IMR-90 (cell line): ENCODE measurements around the gene FAM131C. TPM values are rescaled to one million over a fixed set of nuclear protein-coding genes. Genes with fewer than 3 reads are reported as not detected.

Experiments
- ATAC-seq: fragments of 200-7000 bp; cut with Tn5 transposase; 2 replicates; pipeline ENCODE4 v1.9.1; 2020; ENCODE audit warnings: low read depth, mild to moderate bottlenecking, moderate library complexity
- BruUV-seq: library from RNA; stranded (reverse); fragments of 400-500 nt; replicated peaks from 2 replicates; lab custom pipeline; 2021; lab: Mats Ljungman, UMichigan
- CTCF ChIA-PET: fragments of 300-600 bp; formaldehyde crosslinking; extraction: SDS; loops from one replicate; lab custom pipeline; 2021; ENCODE audit warnings: antibody characterized with exemption; lab: Yijun Ruan, JAX
- POLR2A ChIA-PET: fragments of 300-600 bp; sonication (Branson Sonifier 250); formaldehyde crosslinking; loops from one replicate; lab custom pipeline; 2022; ENCODE audit warnings: antibody characterized with exemption; ENCODE audit not compliant: unreplicated experiment; lab: Charles Lee
- DNase-seq: peaks from one replicate; pipeline ENCODE4 v3.0.0; 2013
- H2AFZ ChIP-seq: replicated peaks from 2 replicates; pipeline ENCODE3; 2013; ENCODE audit warnings: low read length, mild to moderate bottlenecking; ENCODE audit not compliant: poor library complexity
- H2AK5ac ChIP-seq: 2 replicates; pipeline ENCODE4 v1.6.1; 2013; ENCODE audit warnings: low read depth, low read length, inconsistent platforms
- H2AK9ac ChIP-seq: replicated peaks from 2 replicates; pipeline ENCODE3; 2013; ENCODE audit warnings: mild to moderate bottlenecking, low read depth, low read length, moderate library complexity; ENCODE audit not compliant: poor library complexity
- H2BK120ac ChIP-seq: 2 replicates; pipeline ENCODE4 v1.6.1; 2013; ENCODE audit warnings: low read depth, low read length, inconsistent platforms
- H2BK15ac ChIP-seq: 3 replicates; pipeline ENCODE4 v1.6.1; 2013; ENCODE audit warnings: low read depth, low read length, inconsistent platforms
- H2BK20ac ChIP-seq: 2 replicates; pipeline ENCODE4 v1.6.1; 2013; ENCODE audit warnings: low read depth, mild to moderate bottlenecking, inconsistent platforms, low read length, moderate library complexity
- H2BK5ac ChIP-seq: 2 replicates; pipeline ENCODE4 v1.6.1; 2013; ENCODE audit warnings: mild to moderate bottlenecking, low read depth, low read length, inconsistent platforms; ENCODE audit not compliant: poor library complexity, severe bottlenecking
- H3K14ac ChIP-seq: replicated peaks from 2 replicates; pipeline ENCODE4 v1.6.1; 2013; ENCODE audit warnings: low read depth, low read length, inconsistent platforms
- H3K18ac ChIP-seq: 2 replicates; pipeline ENCODE4 v1.6.1; 2013; ENCODE audit warnings: low read depth, low read length, control low read depth
- H3K23ac ChIP-seq: 2 replicates; pipeline ENCODE4 v1.6.1; 2013; ENCODE audit warnings: low read depth, low read length, inconsistent platforms
- H3K27ac ChIP-seq: 2 replicates; pipeline ENCODE4 v1.5.1; 2013; ENCODE audit warnings: mild to moderate bottlenecking, control low read depth, low read length; ENCODE audit not compliant: insufficient read depth
- H3K27me3 ChIP-seq: 2 replicates; pipeline ENCODE4 v1.6.1; 2013; ENCODE audit warnings: low read length; ENCODE audit not compliant: control insufficient read depth, insufficient read depth
- H3K36me3 ChIP-seq: 2 replicates; pipeline ENCODE4 v1.6.1; 2013; ENCODE audit warnings: low read length, mixed read lengths; ENCODE audit not compliant: control insufficient read depth, insufficient read depth
- H3K4ac ChIP-seq: 2 replicates; pipeline ENCODE4 v1.6.1; 2013; ENCODE audit warnings: low read depth, low read length, inconsistent platforms
- H3K4me1 ChIP-seq: 2 replicates; pipeline ENCODE4 v1.6.1; 2013; ENCODE audit warnings: low read length, mixed read lengths; ENCODE audit not compliant: control insufficient read depth, insufficient read depth
- H3K4me2 ChIP-seq: 2 replicates; pipeline ENCODE4 v1.6.1; 2013; ENCODE audit warnings: low read depth, mild to moderate bottlenecking, control low read depth, low read length, moderate library complexity
- H3K4me3 ChIP-seq: 2 replicates; pipeline ENCODE4 v1.5.1; 2013; ENCODE audit warnings: low read depth, mild to moderate bottlenecking, control low read depth, low read length, moderate library complexity; ENCODE audit not compliant: insufficient read depth
- H3K56ac ChIP-seq: 2 replicates; pipeline ENCODE4 v1.6.1; 2013; ENCODE audit warnings: low read length, inconsistent platforms; ENCODE audit not compliant: insufficient read depth; ENCODE audit errors: extremely low read depth
- H3K79me1 ChIP-seq, 2 experiments: 2 replicates each; pipeline ENCODE4 v1.6.1; 2013; ENCODE audit warnings: low read length in 2 of 2, inconsistent platforms in 1 of 2, low read depth in 1 of 2
- H3K9ac ChIP-seq: 2 replicates; pipeline ENCODE4 v1.6.1; 2013; ENCODE audit warnings: low read depth, low read length, control low read depth
- H3K9me1 ChIP-seq: 2 replicates; pipeline ENCODE4 v1.6.1; 2013; ENCODE audit warnings: low read length, inconsistent platforms; ENCODE audit not compliant: insufficient read depth
- H3K9me3 ChIP-seq: 2 replicates; pipeline ENCODE4 v1.6.1; 2013; ENCODE audit warnings: low read length; ENCODE audit not compliant: control insufficient read depth, insufficient read depth
- H4K20me1 ChIP-seq: 2 replicates; pipeline ENCODE4 v1.6.1; 2013; ENCODE audit warnings: low read length, inconsistent platforms; ENCODE audit not compliant: insufficient read depth
- H4K5ac ChIP-seq: 2 replicates; pipeline ENCODE4 v1.6.1; 2013; ENCODE audit warnings: mild to moderate bottlenecking, low read depth, low read length, control low read depth
- H4K8ac ChIP-seq, 2 experiments: 2 replicates each; pipeline ENCODE4 v1.6.1; 2013; ENCODE audit warnings: low read depth in 2 of 2, low read length in 2 of 2, control low read depth in 1 of 2, inconsistent platforms in 1 of 2
- H4K91ac ChIP-seq: 2 replicates; pipeline ENCODE4 v1.6.1; 2013; ENCODE audit warnings: low read depth, low read length, inconsistent platforms; ENCODE audit not compliant: insufficient read depth
- BHLHE40 ChIP-seq: fragments of 150-350 bp; IDR thresholded peaks from 2 replicates; pipeline ENCODE4 v1.6.1; 2016; ENCODE audit warnings: mild to moderate bottlenecking, low read depth, low read length
- CEBPB ChIP-seq: IDR thresholded peaks from 2 replicates; pipeline ENCODE4 v1.6.1; 2012; ENCODE audit warnings: low read depth, low read length, improper control_type of control experiment
- CHD1 ChIP-seq: IDR thresholded peaks from 2 replicates; pipeline ENCODE4 v1.6.1; 2012; ENCODE audit warnings: low read depth, low read length, improper control_type of control experiment
- ELK1 ChIP-seq: fragments of 150-350 bp; IDR thresholded peaks from 2 replicates; pipeline ENCODE4 v1.6.1; 2016; ENCODE audit warnings: low read depth, mild to moderate bottlenecking, low read length, moderate library complexity, borderline replicate concordance
- FOS ChIP-seq: fragments of 150-350 bp; IDR thresholded peaks from 2 replicates; pipeline ENCODE4 v1.6.1; 2016; ENCODE audit warnings: low read depth, low read length
- MAZ ChIP-seq: IDR thresholded peaks from 2 replicates; pipeline ENCODE4 v1.6.1; 2012; ENCODE audit warnings: low read depth, mild to moderate bottlenecking, low read length, improper control_type of control experiment, moderate library complexity, borderline replicate concordance
- NFE2L2 ChIP-seq: fragments of 150-350 bp; IDR thresholded peaks from 2 replicates; pipeline ENCODE4 v1.6.1; 2016; ENCODE audit warnings: low read depth, mild to moderate bottlenecking, low read length
- POLR2A ChIP-seq: IDR thresholded peaks from 2 replicates; pipeline ENCODE4 v1.6.1; 2012; ENCODE audit warnings: mild to moderate bottlenecking, low read depth, low read length
- RAD21 ChIP-seq: IDR thresholded peaks from 2 replicates; pipeline ENCODE4 v1.6.1; 2012; ENCODE audit warnings: low read length, improper control_type of control experiment
- RCOR1 ChIP-seq: IDR thresholded peaks from 2 replicates; pipeline ENCODE4 v1.6.1; 2012; ENCODE audit warnings: mild to moderate bottlenecking, low read length, improper control_type of control experiment; ENCODE audit not compliant: insufficient replicate concordance
- SMC3 ChIP-seq: fragments of 150-350 bp; IDR thresholded peaks from 2 replicates; pipeline ENCODE4 v1.6.1; 2016; ENCODE audit warnings: low read depth, mild to moderate bottlenecking, antibody characterized with exemption, low read length, moderate library complexity
- WGBS, 2 experiments: methylation state at CpG; one replicate each; pipeline versions ENCODE4 v1.1.5 to v1.1.7; 2013; ENCODE audit warnings: missing lambda C conversion rate in 2 of 2; ENCODE audit not compliant: insufficient read length in 1 of 2; ENCODE audit errors: extremely low coverage in 2 of 2; 5-methylcytosine and 5-hydroxymethylcytosine counted together
- dilution Hi-C: fragments of 300-500 bp; cut with HindIII; formaldehyde crosslinking; loops from one replicate; pipeline ENCODE4 v1.14.3; 2018; ENCODE audit warnings: low sequenced_read_pairs; ENCODE audit not compliant: unreplicated experiment
- in situ Hi-C: fragments of 300-500 bp; cut with MboI; formaldehyde crosslinking; loops from 3 replicates; pipeline ENCODE4 v1.14.3; 2019; ENCODE audit warnings: low sequenced_read_pairs, inconsistent platforms, mixed read lengths
- intact Hi-C: fragments of 100-400 bp; cut with micrococcal nuclease; formaldehyde crosslinking; loops from 2 replicates; pipeline ENCODE4 v1.10.0; 2022
- polyA plus RNA-seq, 3 experiments: library from polyadenylated mRNA; depleted of rRNA; stranded (reverse); fragments of >200 nt; gene quantifications; 2 replicates each; pipeline ENCODE4 v1.2.3, GENCODE V29; 2012; ENCODE audit warnings: low replicate concordance in 1 of 3
- total RNA-seq: library from RNA; depleted of rRNA; stranded (reverse); fragments of >200 nt; gene quantifications from 2 replicates; pipeline ENCODE4 v1.2.3, GENCODE V29; 2012
- TF ChIP-seq, protein P1 (sequence below): fragments of 150-350 bp; IDR thresholded peaks from 2 replicates; pipeline ENCODE4 v1.6.1; 2017; ENCODE audit warnings: mild to moderate bottlenecking, antibody characterized with exemption, low read length, low read depth
- TF ChIP-seq, protein P2 (sequence below): conservative IDR thresholded peaks from 2 replicates; pipeline ENCODE4 v1.5.1; 2012; ENCODE audit warnings: mild to moderate bottlenecking, low read depth, low read length, improper control_type of control experiment

Gene FAM131C
- total and polyA plus RNA-seq, 2 of the 4 experiments (the other 2 are of a cell fraction): 0.18 to 1.0 TPM

- CTCF ChIA-PET: no interaction called here
- Histone ChIP-seq H3K9me3 (no peaks in the 10 kb centered on the region), H2BK15ac (no peak within 1 kb of the TSS), H3K14ac (no peak within 1 kb of the TSS), H3K4ac (no peak within 1 kb of the TSS; the same call in 1 of the 2 replicates), H2AK5ac (peak within 1 kb of the TSS; percentile 16; the same call in 1 of the 2 replicates), H2BK20ac (no peak within 1 kb of the TSS), H4K5ac (no peak within 1 kb of the TSS), H3K27me3 (peaks cover 4% of the 10 kb centered on the region), H3K27ac (no peak within 1 kb of the TSS), H2BK120ac (no peak within 1 kb of the TSS), H3K4me1 (peaks cover 23% of the 10 kb centered on the region), H3K56ac (no peak within 1 kb of the TSS), H4K91ac (no peak within 1 kb of the TSS), H3K4me2 (no peak within 1 kb of the TSS), H3K23ac (no peak within 1 kb of the TSS), H2AFZ (no peak within 1 kb of the TSS), H3K79me1 (no peaks in the 10 kb centered on the region), H2AK9ac (no peak within 1 kb of the TSS), H3K36me3 (no peaks in the 10 kb centered on the region), H3K9me1 (peaks cover 3% of the 10 kb centered on the region), H2BK5ac (no peak within 1 kb of the TSS), H4K20me1 (no peaks in the 10 kb centered on the region), H4K8ac (no peak within 1 kb of the TSS), H3K4me3 (no peak within 1 kb of the TSS), H3K9ac (no peak within 1 kb of the TSS), H3K18ac (no peak within 1 kb of the TSS)
- DNase-seq (no peak), ATAC-seq (no peak)
- POLR2A ChIA-PET: no interaction called here
- TF ChIP-seq RCOR1 (no peak), ELK1 (no peak), CEBPB (no peak), MAZ (no peak), POLR2A (no peak), BHLHE40 (no peak), SMC3 (no peak), CHD1 (no peak), RAD21 (no peak), NFE2L2 (no peak), FOS (no peak)
- TF ChIP-seq, protein P1, sequence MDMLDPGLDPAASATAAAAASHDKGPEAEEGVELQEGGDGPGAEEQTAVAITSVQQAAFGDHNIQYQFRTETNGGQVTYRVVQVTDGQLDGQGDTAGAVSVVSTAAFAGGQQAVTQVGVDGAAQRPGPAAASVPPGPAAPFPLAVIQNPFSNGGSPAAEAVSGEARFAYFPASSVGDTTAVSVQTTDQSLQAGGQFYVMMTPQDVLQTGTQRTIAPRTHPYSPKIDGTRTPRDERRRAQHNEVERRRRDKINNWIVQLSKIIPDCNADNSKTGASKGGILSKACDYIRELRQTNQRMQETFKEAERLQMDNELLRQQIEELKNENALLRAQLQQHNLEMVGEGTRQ: no peak
- TF ChIP-seq, protein P2, sequence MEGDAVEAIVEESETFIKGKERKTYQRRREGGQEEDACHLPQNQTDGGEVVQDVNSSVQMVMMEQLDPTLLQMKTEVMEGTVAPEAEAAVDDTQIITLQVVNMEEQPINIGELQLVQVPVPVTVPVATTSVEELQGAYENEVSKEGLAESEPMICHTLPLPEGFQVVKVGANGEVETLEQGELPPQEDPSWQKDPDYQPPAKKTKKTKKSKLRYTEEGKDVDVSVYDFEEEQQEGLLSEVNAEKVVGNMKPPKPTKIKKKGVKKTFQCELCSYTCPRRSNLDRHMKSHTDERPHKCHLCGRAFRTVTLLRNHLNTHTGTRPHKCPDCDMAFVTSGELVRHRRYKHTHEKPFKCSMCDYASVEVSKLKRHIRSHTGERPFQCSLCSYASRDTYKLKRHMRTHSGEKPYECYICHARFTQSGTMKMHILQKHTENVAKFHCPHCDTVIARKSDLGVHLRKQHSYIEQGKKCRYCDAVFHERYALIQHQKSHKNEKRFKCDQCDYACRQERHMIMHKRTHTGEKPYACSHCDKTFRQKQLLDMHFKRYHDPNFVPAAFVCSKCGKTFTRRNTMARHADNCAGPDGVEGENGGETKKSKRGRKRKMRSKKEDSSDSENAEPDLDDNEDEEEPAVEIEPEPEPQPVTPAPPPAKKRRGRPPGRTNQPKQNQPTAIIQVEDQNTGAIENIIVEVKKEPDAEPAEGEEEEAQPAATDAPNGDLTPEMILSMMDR: no peak
- BruUV-seq: no TSS peak
- 85% methylated on average over 4 of the region's 6 CpGs; no CpG with 5 or more reads in 1 of the 2 experiments for WGBS, 2 experiments
- in situ Hi-C loops: no loop called here
- intact Hi-C loops: no loop called here
- dilution Hi-C loops: no loop called here
Observed at GRCh38 chr1:16021681-16022080, 51.8 kb downstream of the FAM131C start, which contains the start of gene CLCNKA. Gene CLCNKA (plus strand): TSS chr1:16022036. CDS start chr1:16022620, 584 bp downstream.
